SHP77 (cell line): ENCODE results near the gene MCTS1.
"Not testable (repeated sequence)": the region's sequence is repeated elsewhere in the genome, so short reads cannot be mapped to it uniquely, and the experiment has no call there.

ENCODE experiments used
- DNase-seq, 2 experiments: peaks; one replicate each; lab custom pipeline; 2025; lab: John Stamatoyannopoulos, UW

Gene MCTS1, protein sequence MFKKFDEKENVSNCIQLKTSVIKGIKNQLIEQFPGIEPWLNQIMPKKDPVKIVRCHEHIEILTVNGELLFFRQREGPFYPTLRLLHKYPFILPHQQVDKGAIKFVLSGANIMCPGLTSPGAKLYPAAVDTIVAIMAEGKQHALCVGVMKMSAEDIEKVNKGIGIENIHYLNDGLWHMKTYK

DNA sequence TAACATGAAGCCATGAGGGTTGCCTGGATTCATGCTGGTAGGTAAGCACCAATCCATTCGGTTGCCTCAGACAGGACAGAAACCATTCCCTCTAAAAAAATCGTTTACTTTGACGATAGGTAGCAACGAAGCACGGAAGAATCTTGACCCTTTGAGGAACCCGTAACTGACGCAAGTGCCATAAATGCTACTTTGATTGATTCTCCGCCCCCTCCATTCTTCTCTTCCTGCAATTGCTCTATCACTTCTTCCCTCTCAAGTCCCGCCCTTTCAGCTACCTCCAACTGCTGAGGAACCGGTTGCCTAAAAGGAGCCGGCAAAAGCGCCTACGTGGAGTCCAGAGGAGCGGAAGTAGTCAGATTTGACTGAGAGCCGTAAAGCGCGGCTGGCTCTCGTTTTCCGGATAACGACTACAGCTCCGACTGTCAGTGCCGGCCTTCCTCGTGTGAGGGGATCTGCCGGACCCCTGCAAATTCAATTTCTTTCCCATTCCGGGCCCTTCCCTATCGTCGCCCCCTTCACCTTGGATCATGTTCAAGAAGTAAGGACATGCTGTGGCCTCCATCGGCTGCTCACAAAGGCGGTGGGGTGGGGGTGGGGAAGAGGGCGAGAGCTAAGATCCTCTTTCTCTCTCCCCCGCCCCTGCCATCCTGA, at the start of gene MCTS1:
MCTS1 (plus strand) TSS at position 395 of the 654 bp plus-strand sequence; CDS start at position 531, 136 bp downstream.
- peak; percentile 84 to 89 for DNase-seq

DNA sequence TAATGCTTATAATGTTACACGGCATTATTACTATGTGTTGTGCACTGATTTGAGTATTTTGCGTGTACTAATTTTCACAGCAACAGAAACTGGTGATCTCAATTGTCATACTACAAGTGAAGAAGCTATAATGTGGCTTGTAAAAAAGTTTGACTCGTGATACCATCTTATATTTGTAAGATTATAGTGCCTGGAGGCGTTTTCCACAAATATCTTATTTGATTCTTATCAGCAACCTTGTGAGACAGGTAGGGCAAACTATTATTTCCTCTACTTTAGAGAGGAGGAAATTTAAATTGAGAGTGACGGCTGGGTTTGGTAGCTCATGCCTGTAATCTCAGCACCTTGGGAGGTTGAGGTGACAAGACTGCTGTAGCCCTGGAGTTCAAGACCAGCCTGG, 47.6 kb upstream of the MCTS1 start:
- no peak for DNase-seq

DNA sequence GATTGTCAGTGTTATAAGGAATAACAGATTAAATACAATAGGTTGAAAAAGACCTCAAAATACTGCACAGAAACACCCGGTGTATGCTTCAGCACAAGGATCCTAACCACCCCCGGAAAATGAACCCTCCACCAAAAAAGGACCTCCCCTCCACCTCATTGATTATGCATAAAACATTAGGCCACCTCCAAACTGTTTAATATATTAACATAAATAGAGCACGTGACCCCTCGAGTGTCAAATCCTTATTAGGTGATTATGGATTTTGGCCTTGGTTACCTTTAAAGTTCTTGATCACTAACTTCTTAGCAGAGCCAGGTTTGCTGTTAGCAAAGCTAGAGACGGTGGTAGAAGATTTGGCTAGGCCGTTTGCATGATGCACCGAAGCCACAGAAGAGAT, 44.1 kb upstream of the MCTS1 start:
- DNase-seq: no peak

DNA sequence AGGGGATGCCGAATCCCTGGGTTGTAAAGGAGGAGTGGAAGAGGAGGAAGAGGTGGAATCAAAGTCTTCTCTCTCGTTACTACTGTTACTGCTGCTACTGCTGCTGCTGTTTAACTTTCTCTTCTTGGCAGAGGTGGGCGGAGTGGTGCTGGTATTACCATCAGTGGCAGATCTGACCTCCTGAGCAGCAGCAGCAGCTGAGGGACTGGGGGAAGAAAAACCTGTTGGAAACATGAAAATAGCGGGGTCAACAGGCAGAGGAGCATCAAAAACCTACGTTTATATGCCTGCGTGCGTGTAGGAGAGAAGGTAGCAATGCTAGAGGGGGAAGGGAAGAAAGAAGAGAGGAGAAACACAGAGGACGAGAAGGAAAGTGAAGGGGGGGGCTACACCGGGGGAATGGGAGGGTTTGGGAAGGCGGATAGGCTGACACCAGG, 43.5 kb upstream of the MCTS1 start:
- no peak for DNase-seq

DNA sequence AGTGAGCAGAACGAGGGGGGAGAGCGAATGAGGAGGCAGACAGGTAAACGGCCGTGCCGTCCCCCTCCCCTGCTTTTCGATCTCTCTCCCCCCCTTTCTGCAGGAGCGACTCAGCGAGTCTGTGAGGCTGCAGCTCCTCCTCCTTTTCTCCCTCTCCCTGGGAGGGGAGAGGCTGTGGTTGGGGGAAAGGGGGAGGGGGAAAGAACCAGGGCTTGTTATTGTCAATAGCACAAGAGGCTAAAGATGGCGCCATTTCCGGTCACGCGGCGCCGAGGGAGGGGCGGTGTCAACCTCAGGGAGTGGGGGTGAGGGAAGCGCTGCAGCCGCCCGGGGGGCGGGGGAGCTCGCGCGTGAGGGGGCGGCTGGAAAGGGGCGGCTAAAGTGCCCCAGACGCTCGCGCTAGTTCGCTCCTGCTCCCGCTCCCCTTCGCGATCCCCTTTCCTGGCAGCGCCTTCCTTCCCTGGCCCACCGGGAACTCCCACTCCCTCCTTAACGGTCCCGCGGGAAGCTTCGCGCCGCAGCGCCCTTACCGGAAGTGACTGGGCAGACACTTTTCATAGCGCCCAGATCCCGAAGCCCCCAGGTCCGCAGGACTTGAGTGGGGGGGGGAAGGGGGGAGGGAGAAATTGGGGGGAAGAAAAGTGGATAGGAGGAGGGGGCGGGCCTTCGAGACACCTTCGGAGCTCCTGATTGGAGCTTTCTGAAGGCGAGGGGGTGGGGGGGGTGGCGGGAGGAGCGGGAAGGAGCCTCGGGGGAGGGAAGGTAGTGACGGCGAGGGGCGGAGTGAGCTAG, 42.9 kb upstream of the MCTS1 start, which contains the start of gene CUL4B:
CUL4B (minus strand) TSS at position 121 of the 792 bp plus-strand sequence. CDS start 324 bp downstream, outside the sequence.
- DNase-seq: peak; percentile 68 to 85

DNA sequence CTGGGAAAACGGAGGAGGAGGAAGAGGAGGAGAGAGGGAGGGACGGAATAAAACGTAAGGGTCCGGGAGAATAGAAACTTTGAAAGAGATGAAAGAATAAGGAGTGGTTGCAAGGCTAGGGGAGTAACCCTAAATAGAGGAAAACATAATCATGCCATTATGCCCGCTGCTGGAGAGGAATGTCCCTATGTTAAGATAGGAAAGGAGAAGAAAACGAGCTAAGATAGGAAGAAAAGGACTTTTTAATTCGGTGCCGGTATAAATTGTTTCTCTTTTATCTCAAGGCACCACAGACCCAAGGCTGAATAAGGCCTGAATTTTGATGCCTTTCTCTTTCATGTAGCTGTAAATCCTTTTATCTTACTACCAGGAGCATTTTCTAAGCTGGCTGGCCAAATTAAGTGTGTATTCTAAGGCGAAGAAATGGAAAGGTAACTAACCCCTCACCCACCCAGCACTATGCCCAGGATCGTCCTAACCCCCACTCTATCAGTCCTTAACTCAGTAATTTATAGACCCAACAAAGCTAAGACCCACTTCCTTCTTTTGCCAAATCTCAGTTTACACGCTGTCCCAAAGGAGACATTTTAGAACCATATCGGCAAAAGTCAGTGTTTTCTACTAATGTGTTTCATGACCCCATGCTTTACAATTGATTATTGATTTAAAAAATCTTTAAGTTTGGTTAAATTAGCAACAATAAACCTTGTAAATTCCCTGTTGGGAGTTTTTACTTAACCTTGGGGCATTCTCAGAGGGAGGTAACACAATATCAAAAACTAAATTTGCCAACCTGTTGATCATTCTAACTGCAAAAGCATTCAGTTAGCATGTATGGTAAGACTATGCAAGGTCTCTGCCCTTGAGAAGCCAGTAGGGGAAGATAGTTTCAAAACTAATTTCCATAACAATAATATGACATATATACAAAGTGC, 42.0 kb upstream of the MCTS1 start:
- no peak for DNase-seq

DNA sequence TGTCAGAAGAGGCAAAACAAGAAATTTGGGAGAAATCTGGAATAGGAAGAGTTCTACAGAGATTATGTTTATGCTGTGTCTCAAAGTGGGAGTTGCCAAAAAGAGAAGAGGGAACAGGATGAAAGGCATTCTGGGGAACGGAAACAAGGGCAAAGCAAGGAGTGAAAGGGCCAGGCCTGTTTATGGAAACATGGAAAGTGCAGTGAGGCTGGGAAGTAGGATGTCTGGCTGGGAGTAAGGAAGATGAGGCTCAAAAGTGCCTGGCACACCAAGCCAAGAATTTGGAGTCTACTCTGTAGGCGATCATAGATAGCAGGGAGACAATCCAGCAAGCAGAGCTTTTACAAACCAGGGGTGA, 41.4 kb upstream of the MCTS1 start:
- DNase-seq: no peak

DNA sequence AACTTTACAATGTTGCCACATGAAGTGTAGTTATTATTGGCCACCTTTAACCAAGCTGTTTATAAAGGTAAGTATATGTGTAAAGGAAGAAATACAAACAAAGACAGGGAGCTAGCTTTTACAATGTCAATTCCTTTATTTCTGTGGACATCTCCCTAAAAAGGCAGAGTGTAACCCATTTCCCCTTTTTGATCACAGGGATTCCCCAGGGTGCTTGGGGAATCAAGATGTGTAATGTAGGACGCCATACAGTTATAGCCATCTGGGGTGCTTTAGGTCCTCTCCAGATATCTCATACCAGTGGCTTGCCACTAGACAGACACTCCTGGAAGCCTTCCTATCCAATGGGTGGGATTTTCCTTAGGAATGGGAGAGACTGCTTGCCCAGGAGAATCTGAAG, 39.0 kb upstream of the MCTS1 start:
- DNase-seq: no peak

DNA sequence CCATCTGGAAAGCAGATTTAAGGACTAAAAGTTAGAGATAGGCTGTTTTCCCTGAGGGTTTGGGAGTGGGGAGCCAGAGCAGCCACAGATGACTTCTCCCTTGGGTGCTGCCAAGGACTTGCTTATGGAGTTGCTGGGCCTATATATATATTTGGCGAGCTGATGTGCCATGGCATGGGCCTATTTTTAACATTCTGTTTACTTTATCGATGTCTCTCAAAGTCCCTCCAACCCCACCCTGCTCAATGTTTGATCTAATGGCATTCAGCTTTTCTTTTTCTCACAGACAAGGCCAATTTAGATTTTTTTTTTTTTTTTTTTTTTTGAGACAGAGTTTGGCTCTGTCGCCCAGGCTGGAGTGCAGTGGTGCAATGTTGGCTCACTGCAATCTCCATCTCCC, 37.1 kb upstream of the MCTS1 start:
- DNase-seq: no peak

DNA sequence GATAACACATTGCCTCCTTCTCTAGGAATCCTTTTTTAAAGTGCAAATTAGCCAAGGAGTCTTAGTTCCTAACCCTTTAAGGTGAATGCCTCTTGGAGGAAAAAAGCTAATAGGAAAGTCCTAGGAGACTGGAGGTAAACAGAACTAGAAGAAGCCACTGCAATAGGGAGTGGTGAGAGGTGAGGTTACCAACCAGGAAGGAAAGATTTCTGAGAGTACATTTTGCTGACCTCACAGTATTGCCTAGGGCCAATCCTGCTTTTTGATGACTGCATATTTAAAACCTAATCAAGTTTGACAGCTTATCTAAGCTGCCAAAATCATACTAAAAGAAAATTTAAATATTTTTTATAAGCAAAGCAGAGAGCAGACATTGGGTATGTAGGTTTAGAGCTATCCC, 35.9 kb upstream of the MCTS1 start:
- DNase-seq: no peak

DNA sequence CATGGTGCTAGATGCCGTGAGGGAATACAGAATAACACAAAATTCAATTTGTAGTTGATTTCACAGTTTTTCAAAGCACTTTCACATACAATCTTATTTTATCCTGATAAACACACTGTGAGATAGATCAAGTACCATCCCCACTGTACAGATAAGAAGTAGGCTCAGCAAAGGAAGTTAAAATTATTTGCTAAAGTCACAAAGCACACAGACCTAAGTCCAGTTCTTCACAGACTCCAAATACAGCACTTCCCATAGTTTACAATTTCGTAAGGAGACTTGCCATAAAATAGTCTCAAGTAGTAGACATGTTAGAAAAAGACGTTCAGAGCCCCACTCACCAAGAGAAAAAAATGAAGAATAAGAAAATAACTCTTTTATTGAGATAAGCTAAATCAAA, 35.3 kb upstream of the MCTS1 start:
- DNase-seq: no peak

DNA sequence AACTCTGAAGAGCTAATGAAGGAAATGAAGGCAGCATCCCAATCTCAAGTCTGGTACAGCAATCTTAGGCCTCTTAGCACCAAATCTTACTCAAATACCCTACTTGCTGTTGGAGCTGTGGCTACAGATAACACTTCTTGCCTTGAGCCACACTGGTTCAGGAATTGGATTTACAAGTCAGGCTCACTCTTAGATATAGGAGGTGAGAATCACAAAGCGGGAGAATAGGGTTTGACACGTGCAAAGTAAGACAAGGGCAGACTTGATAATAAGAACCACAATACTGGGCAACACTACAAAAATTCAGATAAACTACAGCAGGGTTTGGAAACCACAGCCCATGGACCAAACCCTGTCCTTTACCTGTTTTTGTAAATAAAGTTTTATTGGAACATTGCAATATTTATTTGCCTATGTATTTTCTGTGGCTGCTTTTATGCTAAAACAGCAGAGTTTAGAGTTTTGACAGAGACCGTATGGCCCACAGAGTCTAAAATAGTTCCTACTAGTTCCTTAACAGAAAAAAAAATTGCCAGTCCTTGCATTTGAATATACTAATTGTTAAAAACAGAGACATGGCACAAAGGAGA, 33.8 kb upstream of the MCTS1 start:
- no peak for DNase-seq

DNA sequence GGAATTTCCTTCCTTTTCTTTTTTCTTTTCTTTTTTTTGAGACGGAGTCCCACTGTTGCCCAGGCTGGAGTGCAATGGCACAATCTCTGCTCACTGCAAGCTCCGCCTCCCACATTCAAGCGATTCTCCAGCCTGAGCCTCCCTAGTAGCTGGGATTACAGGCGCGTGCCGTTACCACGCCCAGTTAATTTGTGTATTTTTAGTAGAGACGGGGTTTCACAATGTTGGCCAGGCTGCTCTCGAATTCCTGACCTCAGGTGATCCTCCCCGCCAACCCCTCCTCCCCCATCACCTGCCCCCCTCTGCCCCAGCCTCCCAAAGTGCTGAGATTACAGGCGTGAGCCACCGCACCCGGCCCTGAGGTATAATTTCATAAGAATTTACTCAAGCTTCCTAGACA, 30.1 kb upstream of the MCTS1 start:
- DNase-seq: not testable (repeated sequence)

DNA sequence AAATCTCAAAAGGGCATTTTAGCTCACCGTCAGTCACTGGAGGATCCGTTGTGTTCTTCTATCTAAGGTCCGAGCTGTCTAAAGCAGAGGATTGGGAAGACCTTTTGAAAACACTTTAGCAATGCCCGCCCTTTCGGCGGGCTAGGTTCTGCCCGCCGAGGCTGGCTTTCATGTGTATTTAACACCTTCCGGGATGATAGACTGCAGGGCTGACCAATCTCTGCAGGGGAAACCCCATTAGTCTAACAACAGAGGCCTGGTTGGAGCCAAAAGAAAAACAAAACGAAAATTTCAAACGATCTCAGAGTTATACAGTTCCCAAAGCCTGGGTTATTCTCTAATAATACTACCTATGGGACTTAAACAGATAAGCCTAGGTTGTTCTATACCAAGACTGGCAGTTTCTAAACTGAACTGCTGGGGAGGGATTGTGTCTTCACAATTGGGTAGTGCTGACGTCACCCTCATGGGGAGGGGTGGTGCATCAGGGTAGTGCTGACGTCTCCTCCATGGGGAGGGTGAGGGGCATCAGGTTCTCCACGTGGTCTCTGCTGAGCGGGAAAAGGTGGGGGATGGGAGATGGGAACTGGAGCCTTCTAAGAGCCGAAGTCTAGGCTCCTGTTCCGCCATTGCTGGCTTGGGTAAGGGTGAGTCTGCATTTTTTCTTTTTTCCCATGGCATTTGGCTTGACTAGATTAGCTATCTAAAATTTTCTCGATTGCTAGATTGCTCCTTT, 28.4 kb upstream of the MCTS1 start:
- DNase-seq: no peak

DNA sequence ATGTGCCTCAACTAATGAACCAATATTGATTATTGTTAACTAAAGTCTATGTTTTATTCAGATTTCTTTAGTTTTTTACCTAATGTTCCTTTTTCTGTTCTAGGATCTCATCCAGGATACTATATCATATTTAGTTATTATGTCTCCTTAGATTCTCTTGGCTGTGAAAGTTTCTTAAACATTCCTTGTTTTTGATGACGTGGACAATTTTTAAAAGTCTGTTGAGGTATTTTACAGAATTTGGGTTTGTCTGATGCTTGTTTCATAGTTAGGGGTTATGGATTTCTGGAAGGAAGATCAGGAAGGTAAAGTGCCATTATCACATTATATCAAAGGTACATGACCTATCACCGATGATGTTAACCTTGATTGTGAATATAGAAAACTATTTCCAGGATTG, 18.2 kb upstream of the MCTS1 start:
- DNase-seq: no peak

DNA sequence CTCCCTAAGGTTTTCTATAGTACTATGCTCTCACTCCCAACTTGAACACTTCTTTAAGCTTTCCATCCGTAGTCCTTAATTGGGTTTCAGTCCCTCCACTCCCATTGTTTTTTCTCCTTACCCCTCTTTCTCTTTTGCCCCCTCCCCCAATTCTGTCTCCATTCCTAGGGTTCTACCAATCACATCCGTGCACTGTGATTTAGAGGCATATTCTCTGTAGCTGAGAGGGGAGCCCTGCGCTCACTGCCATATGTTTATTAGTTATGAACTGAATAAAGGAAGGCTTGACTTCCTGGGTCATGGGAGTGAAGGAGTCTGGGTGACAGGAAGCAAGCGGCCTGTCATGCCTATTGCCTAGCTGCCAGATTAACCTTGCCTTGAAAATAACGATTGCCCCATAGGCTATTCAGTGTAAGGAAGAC, 471 bp downstream of the MCTS1 start:
- DNase-seq: peak in 1 of 2 experiments; percentile 21

DNA sequence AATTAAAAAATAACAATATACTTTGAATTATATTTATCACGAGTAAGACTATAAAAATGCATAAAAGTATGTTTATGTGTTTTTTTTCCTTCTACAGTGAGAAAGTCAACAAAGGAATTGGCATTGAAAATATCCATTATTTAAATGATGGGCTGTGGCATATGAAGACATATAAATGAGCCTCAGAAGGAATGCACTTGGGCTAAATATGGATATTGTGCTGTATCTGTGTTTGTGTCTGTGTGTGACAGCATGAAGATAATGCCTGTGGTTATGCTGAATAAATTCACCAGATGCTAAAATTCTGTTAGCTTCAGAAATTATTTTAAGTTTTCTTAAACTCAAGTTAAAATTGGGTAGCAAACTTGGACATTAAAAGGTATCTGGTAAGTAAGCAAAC, 8.2 kb downstream of the MCTS1 start:
- no peak for DNase-seq

DNA sequence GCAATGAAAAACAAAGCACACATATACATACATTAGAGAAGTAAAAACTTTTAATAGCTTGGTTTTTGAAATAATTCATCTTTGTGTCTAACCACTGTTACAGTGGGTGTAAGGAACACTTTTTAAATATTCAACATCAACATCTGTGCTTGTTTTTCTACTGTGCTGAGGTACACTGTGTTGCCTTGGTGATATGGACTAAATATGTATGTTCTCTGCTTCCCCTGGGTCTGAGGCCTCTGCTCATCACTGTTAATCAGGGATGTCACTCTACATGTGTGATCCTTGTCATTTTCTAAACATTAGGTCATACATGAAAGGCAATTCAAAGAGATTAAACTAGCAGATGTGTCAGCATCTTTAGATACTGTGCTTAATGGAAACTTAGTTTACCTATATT, 10.9 kb downstream of the MCTS1 start:
- no peak for DNase-seq

DNA sequence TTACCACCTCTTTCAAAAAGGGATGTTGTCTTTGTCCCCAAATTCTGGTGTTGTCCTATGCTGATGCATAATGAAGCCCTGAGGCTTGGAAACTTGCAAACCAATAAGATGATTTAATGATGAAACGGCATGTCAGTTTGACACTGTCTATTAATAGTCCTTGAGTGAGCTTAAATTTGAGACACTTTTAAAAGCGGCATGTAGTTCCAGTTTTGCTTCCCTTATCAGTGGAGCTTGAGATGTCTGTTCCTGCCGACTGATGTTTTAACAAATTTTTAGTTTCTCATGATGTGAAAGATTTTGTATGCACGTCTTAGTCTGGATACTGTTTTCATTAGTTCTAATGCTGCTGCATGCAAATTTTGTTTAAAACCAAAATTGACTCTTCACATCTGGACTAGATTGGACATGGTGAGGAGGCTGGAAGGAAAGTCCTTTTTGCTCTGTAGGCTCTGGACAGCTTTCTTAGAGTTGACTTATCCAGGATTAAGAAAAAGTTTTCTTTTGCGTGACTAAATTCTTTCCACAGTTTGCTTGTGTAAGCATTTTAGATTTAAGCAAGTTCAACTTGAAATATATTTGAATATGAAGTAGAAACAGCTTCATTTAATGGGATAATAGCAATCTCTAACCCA, 14.2 kb downstream of the MCTS1 start:
- no peak for DNase-seq

DNA sequence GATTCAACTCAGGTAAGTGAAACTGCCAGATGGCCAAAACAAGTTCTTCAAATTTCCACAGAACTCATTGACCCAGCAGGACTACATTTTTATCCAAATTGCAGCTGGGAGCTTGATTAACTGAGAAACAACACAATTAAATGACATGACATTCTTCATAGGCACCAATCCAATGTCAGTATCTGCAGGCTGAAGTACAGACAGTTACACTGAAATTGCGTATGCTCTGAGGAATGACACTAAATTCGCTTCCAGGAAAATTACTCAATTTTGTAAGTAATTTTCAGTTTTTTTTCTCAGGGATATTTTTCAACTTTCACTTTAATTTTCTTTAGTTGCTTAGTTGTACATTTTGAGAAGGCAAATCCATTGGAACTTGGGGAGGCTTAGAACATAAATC, 21.5 kb downstream of the MCTS1 start:
- DNase-seq: no peak
